AG09319 (cell line): ENCODE results near the gene ASS1.

ENCODE experiments used
- DNase-seq: peaks from one replicate; pipeline ENCODE4 v3.0.0-alpha.2; 2010; ENCODE audit warnings: low read depth; ENCODE audit errors: extremely low read depth
- CTCF ChIP-seq: IDR thresholded peaks from 2 replicates; pipeline ENCODE4 v1.5.1; 2011; ENCODE audit warnings: low read depth, mild to moderate bottlenecking, inconsistent platforms, low read length, moderate library complexity

The ASS1 gene

GRCh38 chr9:130518943-130519799 is 74.4 kb downstream of the ASS1 start:
- no peak for DNase-seq
- TF ChIP-seq CTCF = no peak

GRCh38 chr9:130519927-130520326 is 75.2 kb downstream of the ASS1 start:
- no peak for TF ChIP-seq CTCF
- no peak for DNase-seq

- no peak for TF ChIP-seq CTCF
- DNase-seq = no peak
These were observed 77.0 kb downstream of the ASS1 start for GRCh38 chr9:130521715-130522114.

- no peak for DNase-seq
- no peak for TF ChIP-seq CTCF
These were observed 77.6 kb downstream of the ASS1 start for GRCh38 chr9:130522233-130522808.

- no peak for TF ChIP-seq CTCF
- no peak for DNase-seq
These were observed 79.2 kb downstream of the ASS1 start for GRCh38 chr9:130523921-130524320.

- no peak for DNase-seq
These were observed 81.6 kb downstream of the ASS1 start for GRCh38 chr9:130526193-130526853.

More at GRCh38 chr9:130526193-130526853, 81.6 kb downstream of the ASS1 start:
- no peak for TF ChIP-seq CTCF
